DND-41 (cell line): ENCODE measurements around the gene SLCO1B1.
"Not testable (repeated sequence)": the region's sequence is repeated elsewhere in the genome, so short reads cannot be mapped to it uniquely, and the experiment has no call there.

Experiments used
- ATAC-seq: fragments of 200-7000 bp; cut with Tn5 transposase; 3 replicates; pipeline ENCODE4 v1.9.1; 2021; ENCODE audit warnings: low read depth; ENCODE audit not compliant: insufficient read depth
- DNase-seq: peaks from one replicate; pipeline ENCODE4 v3.0.0-alpha.2; 2020
- H2AFZ ChIP-seq: 2 replicates; pipeline ENCODE4 v1.6.0; 2012; ENCODE audit warnings: low read depth, low read length
- H3K27ac ChIP-seq: 2 replicates; pipeline ENCODE4 v1.5.1; 2012; ENCODE audit warnings: low read length, inconsistent platforms
- H3K27me3 ChIP-seq: fragments of 200-600 bp; sonication (generic); 2 replicates; pipeline ENCODE4 v1.6.0; 2012; ENCODE audit warnings: low read length, mild to moderate bottlenecking, inconsistent platforms; ENCODE audit not compliant: insufficient read depth, poor library complexity
- H3K36me3 ChIP-seq: 2 replicates; pipeline ENCODE4 v1.5.1; 2012; ENCODE audit warnings: low read length, inconsistent platforms; ENCODE audit not compliant: insufficient read depth
- H3K4me1 ChIP-seq: 2 replicates; pipeline ENCODE4 v1.5.1; 2012; ENCODE audit warnings: mild to moderate bottlenecking, low read length; ENCODE audit not compliant: insufficient read depth
- H3K4me2 ChIP-seq: 2 replicates; pipeline ENCODE4 v1.6.0; 2012; ENCODE audit warnings: mild to moderate bottlenecking, moderate library complexity, low read length, inconsistent platforms; ENCODE audit not compliant: insufficient read depth
- H3K4me3 ChIP-seq, 2 experiments: fragments of 200-600 bp in 1 of 2; shearing (Covaris generic) in 1 of 2; 2 replicates each; pipeline ENCODE4 v1.5.1; 2012 to 2016; ENCODE audit warnings: inconsistent platforms in 2 of 2, low read length in 2 of 2, mild to moderate bottlenecking in 2 of 2, low read depth in 1 of 2, moderate library complexity in 1 of 2
- H3K79me2 ChIP-seq: 2 replicates; pipeline ENCODE4 v1.6.0; 2012; ENCODE audit warnings: low read length, inconsistent platforms; ENCODE audit not compliant: insufficient read depth
- H3K9ac ChIP-seq: 2 replicates; pipeline ENCODE4 v1.6.0; 2012; ENCODE audit warnings: low read depth, mild to moderate bottlenecking, inconsistent platforms, low read length, moderate library complexity
- H3K9me3 ChIP-seq: 2 replicates; pipeline ENCODE4 v1.5.1; 2012; ENCODE audit warnings: low read length, moderate library complexity, mild to moderate bottlenecking, inconsistent platforms; ENCODE audit not compliant: insufficient read depth, severe bottlenecking
- H4K20me1 ChIP-seq: 2 replicates; pipeline ENCODE4 v1.6.0; 2012; ENCODE audit warnings: low read length; ENCODE audit not compliant: insufficient read depth
- CTCF ChIP-seq: IDR thresholded peaks from 2 replicates; pipeline ENCODE4 v1.5.1; 2012; ENCODE audit warnings: borderline replicate concordance, low read length, moderate library complexity, mild to moderate bottlenecking; ENCODE audit not compliant: poor library complexity, severe bottlenecking; ENCODE audit errors: extremely low read depth
- EZH2 ChIP-seq: IDR thresholded peaks from 3 replicates; pipeline ENCODE4 v1.6.1; 2012; ENCODE audit warnings: borderline replicate concordance, low read depth, mild to moderate bottlenecking, moderate library complexity, low read length, inconsistent platforms; ENCODE audit not compliant: severe bottlenecking

Gene SLCO1B1

DNA sequence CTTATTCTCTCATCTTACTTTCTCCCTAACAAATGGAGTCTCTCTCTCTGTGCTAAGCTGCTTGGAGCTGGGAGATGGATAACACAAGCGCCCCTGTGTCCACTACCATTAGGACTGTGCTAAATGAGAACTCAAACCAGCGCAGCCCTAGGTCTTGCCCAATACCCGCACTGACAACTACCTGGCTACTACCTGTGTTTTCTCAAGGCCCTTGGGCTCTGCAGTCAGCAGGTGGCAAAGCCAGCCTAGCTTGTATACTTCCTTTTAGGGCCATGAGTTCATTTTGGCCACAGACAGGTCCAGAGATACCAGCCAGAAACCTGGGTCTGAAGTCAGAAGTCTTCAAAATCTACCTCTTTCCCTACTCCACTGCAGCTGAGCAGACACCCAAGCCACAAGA lies 13.0 kb upstream of the SLCO1B1 start:
- H3K4me1 ChIP-seq: no peaks in the 10 kb centered on the region
- no peak overlapping the region for H2AFZ ChIP-seq
- ATAC-seq (no peak), DNase-seq (no peak)
- no peaks in the 10 kb centered on the region for H4K20me1 ChIP-seq
- H3K9ac ChIP-seq: no peak overlapping the region
- H3K9me3 ChIP-seq: no peaks in the 10 kb centered on the region
- H3K27ac ChIP-seq: no peak overlapping the region
- no peaks in the 10 kb centered on the region for H3K27me3 ChIP-seq
- H3K4me2 ChIP-seq: no peak overlapping the region
- no peak overlapping the region for H3K4me3 ChIP-seq
- no peaks in the 10 kb centered on the region for H3K79me2 ChIP-seq
- TF ChIP-seq CTCF: no peak
- TF ChIP-seq EZH2: no peak
- no peaks in the 10 kb centered on the region for H3K36me3 ChIP-seq

GRCh38 chr12:21118760-21119159 lies 12.2 kb upstream of the SLCO1B1 start:
- ATAC-seq: no peak
- H3K4me2 ChIP-seq: no peak overlapping the region
- H3K27me3 ChIP-seq: no peaks in the 10 kb centered on the region
- no peaks in the 10 kb centered on the region for H3K9me3 ChIP-seq
- no peaks in the 10 kb centered on the region for H3K36me3 ChIP-seq
- H4K20me1 ChIP-seq: no peaks in the 10 kb centered on the region
- no peak overlapping the region for H3K9ac ChIP-seq
- TF ChIP-seq EZH2: no peak
- TF ChIP-seq CTCF: no peak
- no peak overlapping the region for H2AFZ ChIP-seq
- no peak overlapping the region for H3K4me3 ChIP-seq
- no peaks in the 10 kb centered on the region for H3K4me1 ChIP-seq
- no peak for DNase-seq
- H3K79me2 ChIP-seq: no peaks in the 10 kb centered on the region
- no peak overlapping the region for H3K27ac ChIP-seq

DNA sequence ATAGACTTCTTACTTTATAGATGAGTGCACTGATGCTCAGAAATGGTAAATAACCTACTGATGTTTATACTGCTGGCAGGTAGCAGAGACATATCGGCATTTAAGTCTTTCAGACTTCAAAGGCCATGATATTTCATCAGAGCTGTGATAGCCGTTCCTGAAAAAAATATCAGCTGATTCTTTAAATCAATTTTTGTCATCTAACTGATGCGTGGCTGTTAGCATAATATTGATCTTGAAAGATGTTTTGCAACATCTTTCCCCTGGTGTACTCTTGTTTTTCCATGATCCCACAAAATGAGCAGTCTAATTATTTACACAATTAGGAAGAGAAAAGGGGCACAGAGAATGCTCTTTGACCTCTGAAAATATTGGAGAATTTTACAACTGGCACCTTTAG lies 1.6 kb upstream of the SLCO1B1 start:
- Histone ChIP-seq H3K36me3 (no peaks in the 10 kb centered on the region), H3K4me1 (no peaks in the 10 kb centered on the region), H3K4me2 (no peak overlapping the region), H3K9me3 (no peaks in the 10 kb centered on the region), H2AFZ (no peak overlapping the region), H3K9ac (no peak overlapping the region), H3K27me3 (no peaks in the 10 kb centered on the region), H3K27ac (no peak overlapping the region), H3K79me2 (no peaks in the 10 kb centered on the region), H3K4me3 (no peak overlapping the region), H4K20me1 (no peaks in the 10 kb centered on the region)
- no peak for TF ChIP-seq EZH2
- no peak for TF ChIP-seq CTCF
- no peak for ATAC-seq
- no peak for DNase-seq

DNA sequence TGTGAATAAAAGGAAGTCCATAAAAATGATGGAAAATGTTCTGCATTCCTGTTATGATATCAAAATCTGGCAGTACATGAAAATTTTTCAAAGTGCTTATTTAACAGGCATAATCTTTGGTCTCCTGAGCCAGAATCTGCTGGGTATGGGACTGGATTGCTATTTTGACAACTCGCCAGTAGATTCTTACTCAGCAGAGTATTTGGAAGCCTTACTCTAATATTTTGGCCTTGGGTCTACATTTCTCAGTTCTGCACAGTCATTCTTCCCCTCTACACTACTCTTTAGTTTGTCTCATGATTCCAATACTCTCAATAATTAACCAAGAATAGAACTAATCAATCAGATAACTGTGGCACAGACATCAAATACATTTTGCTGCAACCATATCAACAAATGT lies 1.1 kb upstream of the SLCO1B1 start:
- Histone ChIP-seq H3K4me3 (no peak overlapping the region), H3K9ac (no peak overlapping the region), H3K9me3 (no peaks in the 10 kb centered on the region), H3K4me1 (no peaks in the 10 kb centered on the region), H3K79me2 (no peaks in the 10 kb centered on the region), H3K4me2 (no peak overlapping the region), H3K27ac (no peak overlapping the region), H4K20me1 (no peaks in the 10 kb centered on the region), H3K36me3 (no peaks in the 10 kb centered on the region), H3K27me3 (no peaks in the 10 kb centered on the region), H2AFZ (no peak overlapping the region)
- DNase-seq (no peak), ATAC-seq (no peak)
- TF ChIP-seq EZH2 (no peak), CTCF (no peak)

- not testable (repeated sequence) for H3K4me2 ChIP-seq, H2AFZ ChIP-seq, ATAC-seq, H4K20me1 ChIP-seq, H3K27ac ChIP-seq, DNase-seq, H3K9me3 ChIP-seq, H3K27me3 ChIP-seq, H3K4me3 ChIP-seq, H3K36me3 ChIP-seq, H3K79me2 ChIP-seq, H3K9ac ChIP-seq, H3K4me1 ChIP-seq
Measured at GRCh38 chr12:21137318-21137999, 6.5 kb downstream of the SLCO1B1 start.
